ENCODE data around the gene NAV3.
"Not testable (repeated sequence)": the region's sequence is repeated elsewhere in the genome, so short reads cannot be mapped to it uniquely, and the experiment has no call there.

Gene NAV3

DNA sequence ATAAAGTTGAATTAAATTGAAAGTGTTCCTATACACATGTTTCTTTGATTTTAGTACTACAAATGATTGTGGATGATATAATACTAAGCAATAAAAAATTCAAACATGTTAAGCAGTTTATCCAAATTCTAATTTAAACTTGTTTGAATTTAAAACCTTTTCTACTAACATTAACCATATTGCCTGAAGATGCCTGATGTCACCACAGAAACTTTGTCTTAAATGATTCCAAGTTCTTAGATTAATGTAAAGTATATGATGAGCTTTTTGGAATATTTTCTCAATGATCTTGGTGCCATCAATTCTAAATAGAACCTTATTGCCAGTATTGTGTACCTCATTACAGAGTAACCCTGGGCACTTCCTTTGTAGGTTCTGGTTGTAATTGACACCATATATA is 259.6 kb downstream of the NAV3 start:
- TF ChIP-seq, protein P1, sequence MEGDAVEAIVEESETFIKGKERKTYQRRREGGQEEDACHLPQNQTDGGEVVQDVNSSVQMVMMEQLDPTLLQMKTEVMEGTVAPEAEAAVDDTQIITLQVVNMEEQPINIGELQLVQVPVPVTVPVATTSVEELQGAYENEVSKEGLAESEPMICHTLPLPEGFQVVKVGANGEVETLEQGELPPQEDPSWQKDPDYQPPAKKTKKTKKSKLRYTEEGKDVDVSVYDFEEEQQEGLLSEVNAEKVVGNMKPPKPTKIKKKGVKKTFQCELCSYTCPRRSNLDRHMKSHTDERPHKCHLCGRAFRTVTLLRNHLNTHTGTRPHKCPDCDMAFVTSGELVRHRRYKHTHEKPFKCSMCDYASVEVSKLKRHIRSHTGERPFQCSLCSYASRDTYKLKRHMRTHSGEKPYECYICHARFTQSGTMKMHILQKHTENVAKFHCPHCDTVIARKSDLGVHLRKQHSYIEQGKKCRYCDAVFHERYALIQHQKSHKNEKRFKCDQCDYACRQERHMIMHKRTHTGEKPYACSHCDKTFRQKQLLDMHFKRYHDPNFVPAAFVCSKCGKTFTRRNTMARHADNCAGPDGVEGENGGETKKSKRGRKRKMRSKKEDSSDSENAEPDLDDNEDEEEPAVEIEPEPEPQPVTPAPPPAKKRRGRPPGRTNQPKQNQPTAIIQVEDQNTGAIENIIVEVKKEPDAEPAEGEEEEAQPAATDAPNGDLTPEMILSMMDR (IDR thresholded peaks at IDR 0.05; ENCODE audit: low read depth, low read length): no peak
- in situ Hi-C loops (cut with HindIII; ENCODE audit: low sequenced_read_pairs): no loop called here
- no peak for DNase-seq (ENCODE audit: low read depth, low spot score)
- no peak overlapping the region for H3K4me3 ChIP-seq (ENCODE audit: low read depth, low read length)

DNA sequence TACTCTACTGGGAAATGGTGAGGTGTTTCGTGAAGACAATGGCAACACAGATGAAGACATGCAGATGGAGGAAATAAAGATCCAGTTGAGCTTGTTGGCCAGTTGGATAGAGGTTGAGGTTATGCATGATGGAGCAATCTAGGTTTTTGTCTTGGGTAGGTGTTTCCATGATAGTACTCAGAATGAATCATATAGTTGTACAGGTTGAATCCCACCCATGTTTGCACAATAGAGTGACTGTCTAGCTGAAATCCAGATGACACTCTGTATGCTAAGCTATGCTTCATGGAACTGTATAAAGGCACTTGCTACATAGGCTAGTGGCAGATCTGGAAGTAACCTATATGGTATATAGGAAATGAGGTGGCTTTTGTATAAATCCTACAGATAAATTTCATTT is 264.9 kb downstream of the NAV3 start:
- in situ Hi-C loops (cut with HindIII; ENCODE audit: low sequenced_read_pairs): no loop called here
- TF ChIP-seq, protein P1 (IDR thresholded peaks at IDR 0.05; ENCODE audit: low read depth, low read length): no peak
- no peak overlapping the region for H3K4me3 ChIP-seq (ENCODE audit: low read depth, low read length)
- DNase-seq (ENCODE audit: low read depth, low spot score): no peak

DNA sequence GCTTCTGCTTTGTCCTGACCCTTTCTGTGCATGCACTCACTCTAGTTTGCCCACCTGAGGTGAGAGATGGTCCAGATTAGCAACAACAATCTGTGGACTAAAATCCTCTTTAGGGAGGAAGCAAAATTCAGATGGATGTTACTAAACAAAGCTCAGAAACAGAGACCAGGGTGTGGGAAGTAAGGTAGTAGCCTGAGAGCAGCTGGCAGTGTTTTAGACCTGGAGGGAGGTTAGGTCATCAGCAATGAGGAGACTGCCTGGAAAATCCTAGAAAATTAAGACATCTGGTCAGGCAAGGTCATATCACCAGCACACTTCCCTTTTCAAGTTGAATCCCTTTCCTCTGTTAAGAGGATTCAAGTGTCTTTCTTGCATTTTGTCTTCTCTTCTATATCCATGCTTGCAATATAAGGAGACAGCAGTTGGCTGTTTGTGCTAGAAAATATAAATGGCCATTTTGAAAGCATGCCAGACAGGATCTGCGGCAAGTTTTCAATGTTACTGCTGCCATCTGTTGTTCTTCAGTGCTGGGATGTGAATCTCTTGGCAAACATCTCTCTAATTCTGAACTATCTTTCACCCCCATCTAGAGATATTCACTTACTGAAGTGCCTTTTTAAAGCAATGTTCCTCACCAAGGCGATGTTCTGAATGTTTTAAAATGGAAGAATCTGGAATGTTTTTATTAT is 266.4 kb downstream of the NAV3 start:
- TF ChIP-seq, protein P1 (IDR thresholded peaks at IDR 0.05; ENCODE audit: low read depth, low read length): peak; percentile 26
- in situ Hi-C loops (cut with HindIII; ENCODE audit: low sequenced_read_pairs): no loop called here
- H3K4me3 ChIP-seq (ENCODE audit: low read depth, low read length): no peak overlapping the region
- DNase-seq (ENCODE audit: low read depth, low spot score): peak; percentile 72

DNA sequence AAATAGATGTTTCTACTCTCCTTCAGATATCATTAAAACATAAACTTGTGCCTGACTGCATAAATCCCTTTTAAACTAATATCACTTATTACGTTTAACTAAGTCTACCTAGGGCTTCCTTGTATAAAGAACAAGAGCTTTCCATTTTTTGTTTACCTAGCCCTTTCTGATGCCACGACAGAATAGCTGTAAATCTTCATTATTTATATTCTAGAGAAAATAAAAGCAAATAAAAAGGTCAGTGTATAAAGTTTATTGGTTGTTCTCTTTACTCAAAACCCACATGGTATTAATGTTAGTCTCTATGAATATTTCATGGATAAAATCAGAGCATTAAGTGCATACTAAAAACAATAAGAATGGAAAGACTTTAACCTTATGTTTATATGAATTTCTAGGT is 269.1 kb downstream of the NAV3 start:
- no peak for DNase-seq (ENCODE audit: low read depth, low spot score)
- no peak overlapping the region for H3K4me3 ChIP-seq (ENCODE audit: low read depth, low read length)
- TF ChIP-seq, protein P1 (IDR thresholded peaks at IDR 0.05; ENCODE audit: low read depth, low read length): no peak
- in situ Hi-C loops (cut with HindIII; ENCODE audit: low sequenced_read_pairs): no loop called here

DNA sequence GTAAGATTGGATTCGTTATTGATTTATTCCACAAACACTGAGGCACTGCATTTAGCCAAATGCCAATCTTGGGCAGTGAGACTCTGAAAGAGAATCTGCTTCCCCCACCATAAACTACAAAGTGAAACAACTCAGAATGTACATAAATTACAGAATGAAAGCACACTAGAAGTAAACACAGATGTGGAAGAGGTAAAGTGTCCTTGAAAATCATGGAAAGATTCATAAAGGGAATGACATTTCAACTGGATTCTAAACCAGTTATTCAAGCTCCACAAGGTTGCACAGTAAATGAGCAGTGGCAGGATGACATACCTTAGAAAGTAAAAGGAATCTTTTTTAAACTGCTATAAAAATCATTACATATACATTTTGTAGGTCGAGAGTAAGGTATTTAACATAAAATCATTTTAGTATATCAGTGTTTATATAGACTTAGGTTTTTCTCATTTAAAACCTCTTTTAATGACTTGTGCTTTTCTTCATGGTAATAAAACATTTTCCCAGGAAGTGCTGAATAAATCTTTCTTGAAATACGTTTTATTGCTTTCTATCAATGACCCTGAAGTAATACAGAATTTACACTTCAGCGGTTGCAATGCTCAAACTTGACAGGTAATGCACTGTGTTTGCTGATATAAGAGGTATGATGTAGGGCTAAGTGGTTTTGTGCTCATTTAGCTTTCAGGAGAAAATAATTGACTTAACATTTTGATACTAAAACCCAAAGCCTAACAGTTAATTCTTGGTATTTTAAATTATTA is 270.6 kb downstream of the NAV3 start:
- in situ Hi-C loops (cut with HindIII; ENCODE audit: low sequenced_read_pairs): no loop called here

DNA sequence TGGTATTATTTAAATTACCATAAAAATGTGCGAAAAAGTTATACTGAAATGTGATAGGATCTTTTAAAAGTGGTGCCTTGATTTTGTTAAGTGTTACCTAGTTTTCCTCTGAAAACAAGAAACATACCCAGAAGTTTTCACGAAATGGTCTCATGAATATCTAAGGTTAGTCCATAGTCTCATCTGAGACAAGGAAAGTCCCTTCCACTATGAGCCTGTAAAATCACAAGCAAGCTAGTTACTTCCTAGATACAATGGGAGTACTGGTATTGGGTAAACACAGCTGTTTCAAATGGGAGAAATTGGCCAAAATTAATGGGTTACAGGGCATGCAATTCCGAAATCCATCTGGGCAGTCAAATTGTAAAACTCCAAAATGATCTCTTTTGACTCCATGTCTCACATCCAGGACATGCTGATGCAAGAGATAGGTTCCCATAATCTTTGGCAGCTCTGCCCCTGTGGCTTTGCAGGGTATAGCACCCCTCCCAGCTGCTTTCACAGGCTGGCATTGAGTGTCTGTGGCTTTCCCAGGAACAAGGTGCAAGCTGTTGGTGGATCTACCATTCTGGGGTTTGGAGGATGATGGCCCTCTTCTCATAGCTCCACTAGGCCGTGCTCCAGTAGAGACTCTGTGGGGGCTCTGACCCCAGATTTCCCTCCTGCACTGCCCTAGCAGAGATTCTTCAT is 271.4 kb downstream of the NAV3 start:
- DNase-seq (ENCODE audit: low read depth, low spot score): no peak

More for the DNA sequence above, 270.6 kb downstream of the NAV3 start:
- no peak for DNase-seq (ENCODE audit: low read depth, low spot score)
- no peak overlapping the region for H3K4me3 ChIP-seq (ENCODE audit: low read depth, low read length)
- TF ChIP-seq, protein P1 (IDR thresholded peaks at IDR 0.05; ENCODE audit: low read depth, low read length): no peak

DNA sequence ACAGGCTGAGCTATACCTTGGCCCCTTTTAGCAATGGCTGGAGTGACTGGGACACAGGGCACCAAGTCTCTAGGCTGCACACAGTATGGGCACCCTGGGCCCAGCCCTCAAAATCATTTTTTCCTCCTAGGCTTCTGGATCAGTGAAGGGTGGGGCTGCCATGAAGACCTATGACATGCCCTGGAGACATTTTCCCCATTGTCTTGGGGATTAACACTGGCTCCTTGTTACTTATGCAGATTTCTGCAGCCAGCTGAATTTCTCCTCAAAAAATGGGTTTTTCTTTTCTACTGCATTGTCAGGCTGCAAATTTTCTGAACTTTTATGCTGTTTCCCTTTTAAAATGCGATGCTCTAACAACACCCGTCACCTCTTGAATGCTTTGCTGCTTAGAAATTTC is 272.1 kb downstream of the NAV3 start:
- in situ Hi-C loops (cut with HindIII; ENCODE audit: low sequenced_read_pairs); H3K4me3 ChIP-seq (ENCODE audit: low read depth, low read length); DNase-seq (ENCODE audit: low read depth, low spot score): not testable (repeated sequence)

More for the DNA sequence above, 271.4 kb downstream of the NAV3 start:
- TF ChIP-seq, protein P1 (IDR thresholded peaks at IDR 0.05; ENCODE audit: low read depth, low read length): no peak
- in situ Hi-C loops (cut with HindIII; ENCODE audit: low sequenced_read_pairs): no loop called here
- H3K4me3 ChIP-seq (ENCODE audit: low read depth, low read length): no peak overlapping the region

All from astrocyte of the spinal cord (primary cell).